Measurements from ENCODE around the gene CACNA1G.

The CACNA1G gene

GRCh38 chr17:50568659-50569058 is 8.1 kb downstream of the CACNA1G start:
- peaks cover 6% of the 10 kb centered on the region; the same call in 1 of the 2 replicates for H4K20me1 ChIP-seq (ENCODE audit: insufficient read depth, low read length)
- H3K27me3 ChIP-seq (ENCODE audit: insufficient read depth, low read length, poor library complexity) = peaks cover 13% of the 10 kb centered on the region
- no peak overlapping the region for H3K9ac ChIP-seq (ENCODE audit: low read depth, low read length)
- ATAC-seq (ENCODE audit: insufficient read depth, low read depth) (no peak), DNase-seq (no peak)
- no peak overlapping the region for H3K4me2 ChIP-seq (ENCODE audit: insufficient read depth, low read length)
- no peaks in the 10 kb centered on the region for H3K4me1 ChIP-seq (ENCODE audit: insufficient read depth, low read length)
- no peaks in the 10 kb centered on the region for H3K9me3 ChIP-seq (ENCODE audit: insufficient read depth, low read length, severe bottlenecking)
- no peak overlapping the region for H3K27ac ChIP-seq (ENCODE audit: low read length)
- H3K36me3 ChIP-seq (ENCODE audit: insufficient read depth, low read length) = no peaks in the 10 kb centered on the region
- TF ChIP-seq CTCF (IDR thresholded peaks at IDR 0.05; ENCODE audit: borderline replicate concordance, extremely low read depth, low read length, poor library complexity, severe bottlenecking) (no peak), EZH2 (IDR thresholded peaks at IDR 0.05; ENCODE audit: borderline replicate concordance, low read depth, low read length, severe bottlenecking) (no peak)
- H3K79me2 ChIP-seq (ENCODE audit: insufficient read depth, low read length) = no peaks in the 10 kb centered on the region
- no peak overlapping the region for H2AFZ ChIP-seq (ENCODE audit: low read depth, low read length)
- no peak overlapping the region for H3K4me3 ChIP-seq (ENCODE audit: low read depth in 1 of 2, low read length in 2 of 2)

GRCh38 chr17:50569592-50569991 is 9.1 kb downstream of the CACNA1G start:
- Histone ChIP-seq H3K36me3 (ENCODE audit: insufficient read depth, low read length) (no peaks in the 10 kb centered on the region), H3K4me3 (ENCODE audit: low read depth in 1 of 2, low read length in 2 of 2) (no peak overlapping the region), H3K27me3 (ENCODE audit: insufficient read depth, low read length, poor library complexity) (peaks cover 8% of the 10 kb centered on the region)

GRCh38 chr17:50570032-50570431 is 9.5 kb downstream of the CACNA1G start:
- Histone ChIP-seq H3K9me3 (ENCODE audit: insufficient read depth, low read length, severe bottlenecking) (no peaks in the 10 kb centered on the region), H3K27me3 (ENCODE audit: insufficient read depth, low read length, poor library complexity) (peaks cover 8% of the 10 kb centered on the region), H3K79me2 (ENCODE audit: insufficient read depth, low read length) (no peaks in the 10 kb centered on the region), H4K20me1 (ENCODE audit: insufficient read depth, low read length) (peaks cover 4% of the 10 kb centered on the region; the same call in 1 of the 2 replicates), H2AFZ (ENCODE audit: low read depth, low read length) (no peak overlapping the region), H3K27ac (ENCODE audit: low read length) (no peak overlapping the region), H3K4me1 (ENCODE audit: insufficient read depth, low read length) (no peaks in the 10 kb centered on the region), H3K9ac (ENCODE audit: low read depth, low read length) (no peak overlapping the region), H3K4me2 (ENCODE audit: insufficient read depth, low read length) (no peak overlapping the region), H3K4me3 (ENCODE audit: low read depth in 1 of 2, low read length in 2 of 2) (no peak overlapping the region), H3K36me3 (ENCODE audit: insufficient read depth, low read length) (no peaks in the 10 kb centered on the region)
- DNase-seq (no peak), ATAC-seq (ENCODE audit: insufficient read depth, low read depth) (no peak)
- TF ChIP-seq CTCF (IDR thresholded peaks at IDR 0.05; ENCODE audit: borderline replicate concordance, extremely low read depth, low read length, poor library complexity, severe bottlenecking) (no peak), EZH2 (IDR thresholded peaks at IDR 0.05; ENCODE audit: borderline replicate concordance, low read depth, low read length, severe bottlenecking) (no peak)

More at GRCh38 chr17:50569592-50569991, 9.1 kb downstream of the CACNA1G start:
- H3K79me2 ChIP-seq (ENCODE audit: insufficient read depth, low read length) = no peaks in the 10 kb centered on the region
- DNase-seq = no peak
- H3K9me3 ChIP-seq (ENCODE audit: insufficient read depth, low read length, severe bottlenecking) = no peaks in the 10 kb centered on the region
- TF ChIP-seq CTCF (IDR thresholded peaks at IDR 0.05; ENCODE audit: borderline replicate concordance, extremely low read depth, low read length, poor library complexity, severe bottlenecking) (no peak), EZH2 (IDR thresholded peaks at IDR 0.05; ENCODE audit: borderline replicate concordance, low read depth, low read length, severe bottlenecking) (no peak)
- H2AFZ ChIP-seq (ENCODE audit: low read depth, low read length) = no peak overlapping the region
- peaks cover 4% of the 10 kb centered on the region; the same call in 1 of the 2 replicates for H4K20me1 ChIP-seq (ENCODE audit: insufficient read depth, low read length)
- no peak overlapping the region for H3K4me2 ChIP-seq (ENCODE audit: insufficient read depth, low read length)
- no peak for ATAC-seq (ENCODE audit: insufficient read depth, low read depth)
- H3K9ac ChIP-seq (ENCODE audit: low read depth, low read length) = no peak overlapping the region
- H3K4me1 ChIP-seq (ENCODE audit: insufficient read depth, low read length) = no peaks in the 10 kb centered on the region
- no peak overlapping the region for H3K27ac ChIP-seq (ENCODE audit: low read length)

- H3K27me3 ChIP-seq (ENCODE audit: insufficient read depth, low read length, poor library complexity) = peaks cover 8% of the 10 kb centered on the region
- H4K20me1 ChIP-seq (ENCODE audit: insufficient read depth, low read length) = peaks cover 4% of the 10 kb centered on the region; the same call in 1 of the 2 replicates
- no peak for ATAC-seq (ENCODE audit: insufficient read depth, low read depth)
Observed at GRCh38 chr17:50570528-50570927, 10.0 kb downstream of the CACNA1G start.

More at GRCh38 chr17:50570528-50570927, 10.0 kb downstream of the CACNA1G start:
- Histone ChIP-seq H3K9me3 (ENCODE audit: insufficient read depth, low read length, severe bottlenecking) (no peaks in the 10 kb centered on the region), H3K4me2 (ENCODE audit: insufficient read depth, low read length) (no peak overlapping the region), H3K9ac (ENCODE audit: low read depth, low read length) (no peak overlapping the region), H3K4me1 (ENCODE audit: insufficient read depth, low read length) (no peaks in the 10 kb centered on the region), H3K79me2 (ENCODE audit: insufficient read depth, low read length) (no peaks in the 10 kb centered on the region), H2AFZ (ENCODE audit: low read depth, low read length) (no peak overlapping the region), H3K4me3 (ENCODE audit: low read depth in 1 of 2, low read length in 2 of 2) (no peak overlapping the region), H3K36me3 (ENCODE audit: insufficient read depth, low read length) (no peaks in the 10 kb centered on the region), H3K27ac (ENCODE audit: low read length) (no peak overlapping the region)
- no peak for DNase-seq
- TF ChIP-seq EZH2 (IDR thresholded peaks at IDR 0.05; ENCODE audit: borderline replicate concordance, low read depth, low read length, severe bottlenecking) (no peak), CTCF (IDR thresholded peaks at IDR 0.05; ENCODE audit: borderline replicate concordance, extremely low read depth, low read length, poor library complexity, severe bottlenecking) (no peak)
